Skeletal muscle tissue (tissue), 4 donors: ENCODE measurements around the gene TRPC4AP. TPM values are rescaled to one million over a fixed set of nuclear protein-coding genes. Genes with fewer than 3 reads are reported as not detected.

Experiments used
- H3K27ac ChIP-seq: one replicate; pipeline ENCODE4 v1.7.0; 2013; ENCODE audit warnings: mild to moderate bottlenecking, low read depth, low read length, inconsistent platforms
- H3K27me3 ChIP-seq, 3 donors: one replicate each; pipeline ENCODE4 v1.7.0; 2013; ENCODE audit warnings: low read length in 3 of 3; ENCODE audit not compliant: control insufficient read depth in 3 of 3, insufficient read depth in 3 of 3
- H3K36me3 ChIP-seq, 3 donors: one replicate each; pipeline ENCODE4 v1.7.0; 2013; ENCODE audit warnings: low read length in 3 of 3; ENCODE audit not compliant: control insufficient read depth in 3 of 3, insufficient read depth in 3 of 3
- H3K4me1 ChIP-seq, 3 donors: one replicate each; pipeline ENCODE4 v1.7.0; 2013; ENCODE audit warnings: low read length in 3 of 3, mild to moderate bottlenecking in 3 of 3; ENCODE audit not compliant: control insufficient read depth in 3 of 3, insufficient read depth in 3 of 3
- H3K4me3 ChIP-seq, 3 donors: one replicate each; pipeline ENCODE4 v1.7.0; 2013; ENCODE audit warnings: low read length in 3 of 3
- H3K9ac ChIP-seq, 3 donors: one replicate each; pipeline ENCODE4 v1.7.0; 2013; ENCODE audit warnings: low read length in 3 of 3, mild to moderate bottlenecking in 3 of 3, moderate library complexity in 2 of 3, low read depth in 1 of 3
- H3K9me3 ChIP-seq, 3 donors: one replicate each; pipeline ENCODE4 v1.7.0; 2013; ENCODE audit warnings: low read length in 3 of 3; ENCODE audit not compliant: control insufficient read depth in 3 of 3
- total RNA-seq: library from RNA; depleted of rRNA; stranded (reverse); fragments of >200 nt; gene quantifications from one replicate; pipeline ENCODE4 v1.2.3, GENCODE V29; 2014
- donor health status: Osteomylitis.

The TRPC4AP gene
- total RNA-seq, 1 donor from 2014 or later, result 49.6 TPM

DNA sequence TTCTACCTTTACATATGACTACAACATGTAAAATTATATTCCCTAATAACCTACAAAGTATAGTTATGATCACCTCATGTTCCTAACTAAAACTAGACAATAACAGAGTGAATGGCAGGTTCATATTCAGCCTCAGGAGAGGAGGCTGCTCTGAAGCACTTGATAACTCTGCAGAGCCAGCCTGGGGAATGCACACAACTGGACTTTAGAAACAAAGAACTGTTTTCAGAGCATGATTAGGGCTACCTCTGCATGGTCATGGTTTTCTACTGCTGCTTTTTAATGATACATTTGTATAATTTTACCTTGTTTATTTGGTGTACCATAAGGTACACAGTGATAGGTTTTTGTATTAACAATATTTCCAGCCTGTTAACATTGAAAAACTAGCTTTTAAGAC lies 50.3 kb downstream of the TRPC4AP start:
- Histone ChIP-seq H3K4me3 (no peak overlapping the region), H3K9ac (no peak overlapping the region), H3K36me3 (peaks cover 12 to 38% (median 23%) of the 10 kb centered on the region in 3 donors), H3K9me3 (no peaks in the 10 kb centered on the region), H3K4me1 (no peaks in the 10 kb centered on the region), H3K27ac (no peak overlapping the region), H3K27me3 (no peaks in the 10 kb centered on the region)

GRCh38 chr20:35040646-35041045 lies 52.0 kb downstream of the TRPC4AP start:
- Histone ChIP-seq H3K4me3 (no peak overlapping the region), H3K4me1 (no peaks in the 10 kb centered on the region), H3K9me3 (no peaks in the 10 kb centered on the region), H3K36me3 (peaks cover 12 to 36% (median 15%) of the 10 kb centered on the region in 3 donors), H3K27me3 (no peaks in the 10 kb centered on the region), H3K27ac (no peak overlapping the region), H3K9ac (no peak overlapping the region)

DNA sequence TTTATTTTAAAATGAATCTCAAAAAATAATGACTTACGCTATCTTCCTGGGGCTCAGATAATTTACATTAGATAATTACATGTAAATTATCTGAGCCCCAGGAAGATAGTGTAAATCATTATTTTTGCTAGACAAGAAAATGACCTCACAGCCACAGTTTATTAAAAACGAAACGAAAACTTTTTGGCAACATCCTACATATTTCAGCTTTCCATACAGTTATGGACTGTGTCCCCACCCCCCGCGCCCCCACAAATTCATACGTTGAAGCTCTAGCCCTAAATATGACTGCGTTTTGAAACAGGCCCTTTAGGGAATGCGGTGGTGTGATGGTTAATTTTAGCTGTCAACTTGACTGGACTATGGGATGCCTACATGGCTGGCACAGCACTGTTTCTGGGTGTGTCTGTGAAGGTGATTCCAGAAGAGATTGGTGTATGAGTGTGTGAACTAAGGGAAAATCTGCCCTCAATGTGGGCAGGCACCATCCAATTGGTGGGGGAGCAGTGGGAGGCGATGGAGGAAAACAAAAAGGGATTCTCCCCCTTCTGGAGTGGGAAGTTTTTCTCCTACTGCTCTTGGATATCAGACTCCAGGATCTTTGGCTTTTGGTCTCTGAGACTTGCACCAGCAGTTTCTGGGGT lies 52.6 kb downstream of the TRPC4AP start:
- Histone ChIP-seq H3K9me3 (no peaks in the 10 kb centered on the region), H3K36me3 (peaks cover 13 to 35% (median 17%) of the 10 kb centered on the region in 3 donors), H3K4me3 (no peak overlapping the region), H3K4me1 (no peaks in the 10 kb centered on the region), H3K27me3 (no peaks in the 10 kb centered on the region), H3K9ac (no peak overlapping the region), H3K27ac (no peak overlapping the region)

GRCh38 chr20:35039146-35039545 lies 53.5 kb downstream of the TRPC4AP start:
- Histone ChIP-seq H3K27me3 (no peaks in the 10 kb centered on the region), H3K4me1 (no peaks in the 10 kb centered on the region), H3K9me3 (no peaks in the 10 kb centered on the region), H3K9ac (no peak overlapping the region), H3K36me3 (peaks cover 18 to 36% (median 22%) of the 10 kb centered on the region in 3 donors), H3K4me3 (no peak overlapping the region), H3K27ac (no peak overlapping the region)

- Histone ChIP-seq H3K9me3 (no peaks in the 10 kb centered on the region), H3K4me3 (no peak overlapping the region), H3K36me3 (peaks cover 20 to 34% (median 28%) of the 10 kb centered on the region in 3 donors), H3K27me3 (no peaks in the 10 kb centered on the region), H3K4me1 (no peaks in the 10 kb centered on the region), H3K27ac (no peak overlapping the region), H3K9ac (no peak overlapping the region)
These were observed 58.5 kb downstream of the TRPC4AP start for GRCh38 chr20:35034145-35034544.

- H3K9ac ChIP-seq, result no peak overlapping the region
- peaks cover 19 to 34% (median 20%) of the 10 kb centered on the region in 3 donors for H3K36me3 ChIP-seq
- no peaks in the 10 kb centered on the region for H3K9me3 ChIP-seq
- H3K4me3 ChIP-seq, result no peak overlapping the region
- H3K27me3 ChIP-seq, result no peaks in the 10 kb centered on the region
- no peaks in the 10 kb centered on the region for H3K4me1 ChIP-seq
- no peak overlapping the region for H3K27ac ChIP-seq
These were observed 62.5 kb downstream of the TRPC4AP start for GRCh38 chr20:35030136-35030535.

- Histone ChIP-seq H3K36me3 (peaks cover 5 to 20% (median 15%) of the 10 kb centered on the region in 3 donors), H3K9ac (no peak overlapping the region), H3K9me3 (no peaks in the 10 kb centered on the region), H3K4me1 (peaks cover 0 to 6% (median 0%) of the 10 kb centered on the region in 3 donors), H3K27me3 (no peaks in the 10 kb centered on the region), H3K27ac (no peak overlapping the region), H3K4me3 (no peak overlapping the region)
These were observed 65.3 kb downstream of the TRPC4AP start for GRCh38 chr20:35027301-35027700.

DNA sequence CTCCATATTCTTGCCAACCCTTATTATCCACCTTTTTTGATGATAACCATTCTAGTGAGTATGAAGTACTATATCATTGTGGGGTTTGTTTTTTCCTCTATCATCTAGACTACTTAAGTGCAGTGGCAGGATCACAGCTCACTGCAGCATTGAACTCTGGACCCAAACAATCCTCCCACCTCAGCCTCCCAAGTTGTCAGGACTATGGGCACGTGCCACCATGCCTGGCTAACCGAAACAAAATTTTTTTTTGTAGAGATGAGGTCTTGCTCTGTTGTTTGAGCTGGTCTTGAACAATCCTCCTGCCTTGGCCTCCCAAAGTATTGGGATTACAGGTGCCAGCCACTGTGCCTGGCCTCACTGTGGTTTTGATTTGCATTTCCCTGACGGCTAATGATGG lies 67.5 kb downstream of the TRPC4AP start:
- Histone ChIP-seq H3K27ac (no peak overlapping the region), H3K9me3 (no peaks in the 10 kb centered on the region), H3K4me1 (peaks cover 18 to 24% (median 19%) of the 10 kb centered on the region in 3 donors), H3K9ac (no peak overlapping the region), H3K4me3 (no peak overlapping the region), H3K27me3 (no peaks in the 10 kb centered on the region), H3K36me3 (peaks cover 9 to 25% (median 24%) of the 10 kb centered on the region in 3 donors)

DNA sequence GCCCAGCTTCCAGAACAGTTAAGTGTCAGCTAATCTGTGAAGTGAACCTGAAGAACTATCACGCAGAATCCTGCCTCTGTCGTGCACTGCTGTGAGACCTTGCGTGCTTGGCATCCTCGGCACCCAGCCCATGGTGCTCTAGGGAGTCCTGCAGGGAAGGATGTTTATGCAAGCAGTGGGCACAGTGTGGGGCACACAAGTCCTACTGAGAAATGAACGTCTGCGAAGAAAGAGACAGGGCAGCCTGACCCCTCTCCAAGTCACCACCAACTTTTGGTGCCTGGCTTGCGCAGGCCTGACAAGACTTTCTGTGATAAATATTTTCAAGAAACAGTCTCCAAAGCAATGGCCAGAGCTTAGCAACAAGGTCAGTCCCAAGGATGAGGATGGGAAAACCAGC lies 69.0 kb downstream of the TRPC4AP start:
- Histone ChIP-seq H3K27ac (no peak overlapping the region), H3K9me3 (no peaks in the 10 kb centered on the region), H3K4me1 (peaks cover 26 to 31% (median 26%) of the 10 kb centered on the region in 3 donors), H3K36me3 (peaks cover 10 to 27% (median 24%) of the 10 kb centered on the region in 3 donors), H3K27me3 (no peaks in the 10 kb centered on the region), H3K4me3 (no peak overlapping the region), H3K9ac (no peak overlapping the region)

DNA sequence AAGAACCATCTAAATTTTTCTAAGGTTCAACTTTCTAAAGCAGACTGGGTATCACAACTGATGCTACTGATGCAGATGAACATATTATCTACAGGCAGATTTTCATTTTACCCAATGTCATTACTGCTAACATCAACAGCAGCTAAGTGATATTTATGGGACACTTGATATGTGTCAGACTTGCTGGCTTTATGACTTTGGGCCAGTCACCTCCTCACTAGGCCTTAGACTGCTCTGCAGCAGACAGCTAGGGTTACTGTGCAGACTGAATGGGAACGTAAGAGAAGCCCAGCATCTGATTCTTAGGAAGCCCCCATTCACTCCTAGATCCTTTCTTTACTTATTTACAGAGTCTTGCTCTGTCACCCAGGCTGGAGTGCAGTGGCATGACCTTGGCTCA lies 70.8 kb downstream of the TRPC4AP start:
- Histone ChIP-seq H3K4me1 (peaks cover 33 to 44% (median 39%) of the 10 kb centered on the region in 3 donors), H3K27me3 (no peaks in the 10 kb centered on the region), H3K27ac (peak overlapping the region; percentile 71), H3K36me3 (peaks cover 10 to 25% (median 24%) of the 10 kb centered on the region in 3 donors), H3K9ac (no peak overlapping the region), H3K9me3 (no peaks in the 10 kb centered on the region), H3K4me3 (no peak overlapping the region)
